ENCODE results near the gene IL31.
"Not testable (repeated sequence)": the region's sequence is repeated elsewhere in the genome, so short reads cannot be mapped to it uniquely, and the experiment has no call there.

The IL31 gene

GRCh38 chr12:122189626-122190475 is 15.8 kb upstream of the IL31 start:
- H3K9ac ChIP-seq (ENCODE audit: insufficient read length, low read depth): no peak overlapping the region
- peaks cover 3% of the 10 kb centered on the region for H3K4me1 ChIP-seq (ENCODE audit: insufficient read depth, insufficient read length)
- H3K9me3 ChIP-seq (ENCODE audit: insufficient read depth, low read length): peaks cover 3% of the 10 kb centered on the region; the same call in 1 of the 2 replicates
- H3K27me3 ChIP-seq (ENCODE audit: insufficient read depth, insufficient read length): peaks cover 8% of the 10 kb centered on the region
- TF ChIP-seq ZNF274 (IDR thresholded peaks at IDR 0.05; ENCODE audit: low read depth, low read length): no peak
- no peak for TF ChIP-seq SUZ12 (IDR thresholded peaks at IDR 0.05; ENCODE audit: extremely low read depth, insufficient read depth, insufficient read length)
- TF ChIP-seq YY1 (IDR thresholded peaks at IDR 0.05; ENCODE audit: insufficient read depth, insufficient read length): no peak
- no peak for DNase-seq (ENCODE audit: low read depth, low spot score)
- no peak overlapping the region for H3K4me3 ChIP-seq (ENCODE audit: insufficient read length, low read depth)
- H3K36me3 ChIP-seq (ENCODE audit: insufficient read depth, insufficient read length, low read length): no peaks in the 10 kb centered on the region

- peaks cover 3% of the 10 kb centered on the region for H3K4me1 ChIP-seq (ENCODE audit: insufficient read depth, insufficient read length)
- no peak for DNase-seq (ENCODE audit: low read depth, low spot score)
Measured at GRCh38 chr12:122187466-122187865, 13.4 kb upstream of the IL31 start.

GRCh38 chr12:122185494-122186082 is 11.6 kb upstream of the IL31 start:
- H3K27me3 ChIP-seq (ENCODE audit: insufficient read depth, insufficient read length): peaks cover 28% of the 10 kb centered on the region
- no peaks in the 10 kb centered on the region for H3K36me3 ChIP-seq (ENCODE audit: insufficient read depth, insufficient read length, low read length)
- TF ChIP-seq SUZ12 (IDR thresholded peaks at IDR 0.05; ENCODE audit: extremely low read depth, insufficient read depth, insufficient read length): no peak
- no peak for TF ChIP-seq YY1 (IDR thresholded peaks at IDR 0.05; ENCODE audit: insufficient read depth, insufficient read length)
- no peak for TF ChIP-seq ZNF274 (IDR thresholded peaks at IDR 0.05; ENCODE audit: low read depth, low read length)
- H3K9me3 ChIP-seq (ENCODE audit: insufficient read depth, low read length): no peaks in the 10 kb centered on the region
- H3K4me3 ChIP-seq (ENCODE audit: insufficient read length, low read depth): no peak overlapping the region
- no peak for DNase-seq (ENCODE audit: low read depth, low spot score)
- H3K4me1 ChIP-seq (ENCODE audit: insufficient read depth, insufficient read length): peaks cover 3% of the 10 kb centered on the region
- no peak overlapping the region for H3K9ac ChIP-seq (ENCODE audit: insufficient read length, low read depth)

More at GRCh38 chr12:122187466-122187865, 13.4 kb upstream of the IL31 start:
- no peak overlapping the region for H3K9ac ChIP-seq (ENCODE audit: insufficient read length, low read depth)
- H3K27me3 ChIP-seq (ENCODE audit: insufficient read depth, insufficient read length): peaks cover 28% of the 10 kb centered on the region
- H3K36me3 ChIP-seq (ENCODE audit: insufficient read depth, insufficient read length, low read length): no peaks in the 10 kb centered on the region
- no peak for TF ChIP-seq SUZ12 (IDR thresholded peaks at IDR 0.05; ENCODE audit: extremely low read depth, insufficient read depth, insufficient read length)
- no peak for TF ChIP-seq YY1 (IDR thresholded peaks at IDR 0.05; ENCODE audit: insufficient read depth, insufficient read length)
- H3K4me3 ChIP-seq (ENCODE audit: insufficient read length, low read depth): no peak overlapping the region
- no peaks in the 10 kb centered on the region for H3K9me3 ChIP-seq (ENCODE audit: insufficient read depth, low read length)

- no peaks in the 10 kb centered on the region for H3K9me3 ChIP-seq (ENCODE audit: insufficient read depth, low read length)
- peaks cover 28% of the 10 kb centered on the region for H3K27me3 ChIP-seq (ENCODE audit: insufficient read depth, insufficient read length)
- H3K4me3 ChIP-seq (ENCODE audit: insufficient read length, low read depth): no peak overlapping the region
- H3K36me3 ChIP-seq (ENCODE audit: insufficient read depth, insufficient read length, low read length): no peaks in the 10 kb centered on the region
- no peak for DNase-seq (ENCODE audit: low read depth, low spot score)
- TF ChIP-seq SUZ12 (IDR thresholded peaks at IDR 0.05; ENCODE audit: extremely low read depth, insufficient read depth, insufficient read length) (no peak), ZNF274 (IDR thresholded peaks at IDR 0.05; ENCODE audit: low read depth, low read length) (no peak), YY1 (IDR thresholded peaks at IDR 0.05; ENCODE audit: insufficient read depth, insufficient read length) (no peak)
- peaks cover 3% of the 10 kb centered on the region for H3K4me1 ChIP-seq (ENCODE audit: insufficient read depth, insufficient read length)
- H3K9ac ChIP-seq (ENCODE audit: insufficient read length, low read depth): no peak overlapping the region
Measured at GRCh38 chr12:122185079-122185478, 11.1 kb upstream of the IL31 start.

- H3K9me3 ChIP-seq (ENCODE audit: insufficient read depth, low read length): no peaks in the 10 kb centered on the region
- H3K4me3 ChIP-seq (ENCODE audit: insufficient read length, low read depth): no peak overlapping the region
- peaks cover 28% of the 10 kb centered on the region for H3K27me3 ChIP-seq (ENCODE audit: insufficient read depth, insufficient read length)
- DNase-seq (ENCODE audit: low read depth, low spot score): no peak
- no peaks in the 10 kb centered on the region for H3K36me3 ChIP-seq (ENCODE audit: insufficient read depth, insufficient read length, low read length)
- peaks cover 3% of the 10 kb centered on the region for H3K4me1 ChIP-seq (ENCODE audit: insufficient read depth, insufficient read length)
- TF ChIP-seq YY1 (IDR thresholded peaks at IDR 0.05; ENCODE audit: insufficient read depth, insufficient read length) (no peak), ZNF274 (IDR thresholded peaks at IDR 0.05; ENCODE audit: low read depth, low read length) (no peak), SUZ12 (IDR thresholded peaks at IDR 0.05; ENCODE audit: extremely low read depth, insufficient read depth, insufficient read length) (no peak)
- H3K9ac ChIP-seq (ENCODE audit: insufficient read length, low read depth): no peak overlapping the region
Measured at GRCh38 chr12:122184517-122184916, 10.5 kb upstream of the IL31 start.

GRCh38 chr12:122183588-122183940 is 9.5 kb upstream of the IL31 start:
- Histone ChIP-seq H3K27me3 (ENCODE audit: insufficient read depth, insufficient read length) (peaks cover 28% of the 10 kb centered on the region), H3K4me1 (ENCODE audit: insufficient read depth, insufficient read length) (peaks cover 3% of the 10 kb centered on the region), H3K36me3 (ENCODE audit: insufficient read depth, insufficient read length, low read length) (no peaks in the 10 kb centered on the region), H3K9me3 (ENCODE audit: insufficient read depth, low read length) (no peaks in the 10 kb centered on the region), H3K4me3 (ENCODE audit: insufficient read length, low read depth) (no peak overlapping the region), H3K9ac (ENCODE audit: insufficient read length, low read depth) (no peak overlapping the region)
- no peak for TF ChIP-seq YY1 (IDR thresholded peaks at IDR 0.05; ENCODE audit: insufficient read depth, insufficient read length)
- no peak for TF ChIP-seq SUZ12 (IDR thresholded peaks at IDR 0.05; ENCODE audit: extremely low read depth, insufficient read depth, insufficient read length)
- no peak for TF ChIP-seq ZNF274 (IDR thresholded peaks at IDR 0.05; ENCODE audit: low read depth, low read length)
- no peak for DNase-seq (ENCODE audit: low read depth, low spot score)

- H3K4me1 ChIP-seq (ENCODE audit: insufficient read depth, insufficient read length): peaks cover 3% of the 10 kb centered on the region
- no peak for TF ChIP-seq ZNF274 (IDR thresholded peaks at IDR 0.05; ENCODE audit: low read depth, low read length)
- no peaks in the 10 kb centered on the region for H3K36me3 ChIP-seq (ENCODE audit: insufficient read depth, insufficient read length, low read length)
- H3K4me3 ChIP-seq (ENCODE audit: insufficient read length, low read depth): peak within 1 kb of the TSS; percentile 58
- no peaks in the 10 kb centered on the region for H3K9me3 ChIP-seq (ENCODE audit: insufficient read depth, low read length)
- H3K9ac ChIP-seq (ENCODE audit: insufficient read length, low read depth): peak within 1 kb of the TSS; percentile 56
- peaks cover 28% of the 10 kb centered on the region for H3K27me3 ChIP-seq (ENCODE audit: insufficient read depth, insufficient read length)
- DNase-seq (ENCODE audit: low read depth, low spot score): no peak
Measured at GRCh38 chr12:122182887-122183587, 9.0 kb upstream of the IL31 start, which contains the start of gene LRRC43. Gene LRRC43 (plus strand): TSS chr12:122183123. CDS start chr12:122183145, 22 bp downstream.

- H3K4me3 ChIP-seq (ENCODE audit: insufficient read length, low read depth); H3K9ac ChIP-seq (ENCODE audit: insufficient read length, low read depth); H3K27me3 ChIP-seq (ENCODE audit: insufficient read depth, insufficient read length); H3K4me1 ChIP-seq (ENCODE audit: insufficient read depth, insufficient read length); H3K9me3 ChIP-seq (ENCODE audit: insufficient read depth, low read length); H3K36me3 ChIP-seq (ENCODE audit: insufficient read depth, insufficient read length, low read length); DNase-seq (ENCODE audit: low read depth, low spot score): not testable (repeated sequence)
Measured at GRCh38 chr12:122176473-122176872, 2.5 kb upstream of the IL31 start.

Measured in NT2/D1 (cell line).